Measurements from ENCODE around the gene GNL1. TPM values are rescaled to one million over a fixed set of nuclear protein-coding genes. Genes with fewer than 3 reads are reported as not detected.

Gene GNL1
- total RNA-seq, 1 experiment from 2014 or later: 113 TPM

- no peak overlapping the region for H3K4me3 ChIP-seq (replicated peaks in 1 of 2; ENCODE audit: low read depth in 1 of 2, low read length in 2 of 2)
- ATAC-seq (no peak), DNase-seq (ENCODE audit: low read depth, low spot score) (no peak)
- intact Hi-C loops (cut with micrococcal nuclease): no loop called here
- ChIA-PET RAD21 (ENCODE audit: low non-redundant PET in 1 of 2, low total read pairs in 2 of 2, uncharacterized antibody in 2 of 2, unreplicated experiment in 2 of 2) (no interaction called here), CTCF (no interaction called here), POLR2A (no interaction called here)
- no peak overlapping the region for H2AFZ ChIP-seq (ENCODE audit: low read depth, low read length, poor library complexity, severe bottlenecking)
- H3K27me3 ChIP-seq (ENCODE audit: insufficient read depth, low read length): no peaks in the 10 kb centered on the region
- H3K9ac ChIP-seq (ENCODE audit: low read length): peak overlapping the region; percentile 85; the same call in 1 of the 2 replicates
- no TSS peak for BruUV-seq (replicated peaks)
- H3K4me2 ChIP-seq (ENCODE audit: low read length): peak overlapping the region; percentile 88
- TF ChIP-seq ZFX (IDR thresholded peaks at IDR 0.05) (no peak), POLR2AphosphoS5 (IDR thresholded peaks at IDR 0.05; ENCODE audit: low read depth, low read length) (no peak), JUND (IDR thresholded peaks at IDR 0.05) (no peak), YY1 (IDR thresholded peaks at IDR 0.05; ENCODE audit: extremely low read depth, insufficient replicate concordance, low read depth, low read length) (no peak), REST (IDR thresholded peaks at IDR 0.05; ENCODE audit: low read depth) (no peak), POLR2A (IDR thresholded peaks at IDR 0.05; ENCODE audit: borderline replicate concordance, extremely low read depth, insufficient read depth, insufficient read length) (no peak), ZBTB33 (IDR thresholded peaks at IDR 0.05; ENCODE audit: extremely low read depth, insufficient replicate concordance, low read length) (no peak), CTCF (IDR thresholded peaks at IDR 0.05 in 2 of 3, conservative IDR thresholded peaks at IDR 0.05 in 1 of 3; ENCODE audit: borderline replicate concordance in 1 of 3, insufficient read depth in 1 of 3, low read depth in 2 of 3, low read length in 2 of 3) (no peak), FOSL1 (IDR thresholded peaks at IDR 0.05; ENCODE audit: low read depth) (no peak), ATF3 (IDR thresholded peaks at IDR 0.05) (no peak), RAD21 (IDR thresholded peaks at IDR 0.05; ENCODE audit: low read depth) (no peak), SP1 (IDR thresholded peaks at IDR 0.05; ENCODE audit: low read depth) (no peak), SRF (IDR thresholded peaks at IDR 0.05; ENCODE audit: low read depth) (no peak), SIN3A (IDR thresholded peaks at IDR 0.05; ENCODE audit: low read depth) (no peak), MAX (IDR thresholded peaks at IDR 0.05) (no peak), EZH2 (IDR thresholded peaks at IDR 0.05) (no peak), ELF1 (IDR thresholded peaks at IDR 0.05; ENCODE audit: borderline replicate concordance, low read depth) (no peak), CEBPB (IDR thresholded peaks at IDR 0.05; ENCODE audit: low read depth) (no peak), TCF7L2 (IDR thresholded peaks at IDR 0.05; ENCODE audit: borderline replicate concordance, extremely low read depth, insufficient read depth, insufficient read length) (no peak)
- peaks cover 14 to 28% of the 10 kb centered on the region in 2 experiments for H3K36me3 ChIP-seq (ENCODE audit: control insufficient read depth in 1 of 2, insufficient read depth in 2 of 2, low read length in 2 of 2)
- H3K79me2 ChIP-seq (ENCODE audit: insufficient read depth, low read length): peaks cover 67% of the 10 kb centered on the region
- H3K4me1 ChIP-seq (ENCODE audit: control insufficient read depth in 1 of 2, insufficient read depth in 2 of 2, low read length in 2 of 2): peaks cover 9 to 29% of the 10 kb centered on the region in 2 experiments
- H3K9me3 ChIP-seq (ENCODE audit: control insufficient read depth in 1 of 2, insufficient read depth in 1 of 2, low read depth in 1 of 2, low read length in 2 of 2): no peaks in the 10 kb centered on the region
- no peak overlapping the region for H3K27ac ChIP-seq (ENCODE audit: low read depth, low read length)
- peaks cover 12% of the 10 kb centered on the region; the same call in 1 of the 2 replicates for H4K20me1 ChIP-seq (ENCODE audit: insufficient read depth)
- no peaks in the 10 kb centered on the region for H3K9me2 ChIP-seq (ENCODE audit: insufficient read depth)
Measured at GRCh38 chr6:30573113-30573512, 16.8 kb upstream of the GNL1 start.

Data from HCT116 (cell line).